SK-N-SH (cell line): ENCODE data around the gene RASIP1. TPM values are rescaled to one million over a fixed set of nuclear protein-coding genes. Genes with fewer than 3 reads are reported as not detected.

ENCODE experiments used
- CTCF ChIA-PET: fragments of 300-600, 350-600 bp; formaldehyde crosslinking; extraction: SDS; loops from one replicate; lab custom pipeline; 2021; lab: Yijun Ruan, JAX
- POLR2A ChIA-PET: fragments of 350-600 bp; sonication (Branson Sonifier 250); formaldehyde crosslinking; extraction: SDS; loops from one replicate; lab custom pipeline; 2020; ENCODE audit warnings: antibody characterized with exemption, inconsistent platforms; lab: Yijun Ruan, JAX
- DNase-seq: peaks from one replicate; pipeline ENCODE4 v3.0.0; 2012
- H2AFZ ChIP-seq: fragments of 200-600 bp; sonication (generic); 2 replicates; pipeline ENCODE4 v1.8.1; 2016; ENCODE audit warnings: antibody characterized with exemption, mild to moderate bottlenecking, low read depth
- H3F3A ChIP-seq: fragments of 200-600 bp; sonication (generic); replicated peaks from 2 replicates; pipeline ENCODE3; 2016; ENCODE audit warnings: antibody characterized with exemption, mild to moderate bottlenecking; ENCODE audit not compliant: insufficient read depth
- H3K27ac ChIP-seq, 2 experiments: fragments of 200-500 bp in 1 of 2; fragments of 200-600 bp in 1 of 2; sonication (Bioruptor generic) in 1 of 2; sonication (generic), shearing (Covaris generic) in 1 of 2; 2 replicates each; pipeline versions ENCODE4 v1.5.1 to v1.6.1; 2014 to 2016; ENCODE audit warnings: low read depth in 2 of 2, inconsistent platforms in 1 of 2, low read length in 1 of 2, mild to moderate bottlenecking in 1 of 2, mixed read lengths in 1 of 2
- H3K27me3 ChIP-seq: fragments of 200-600 bp; sonication (generic), shearing (Covaris generic); 2 replicates; pipeline ENCODE4 v1.6.1; 2016; ENCODE audit warnings: mixed run types; ENCODE audit not compliant: insufficient read depth
- H3K36me3 ChIP-seq, 2 experiments: fragments of 200-500 bp in 1 of 2; fragments of 200-600 bp in 1 of 2; sonication (Bioruptor generic) in 1 of 2; sonication (generic) in 1 of 2; replicated peaks in 1 of 2; 2 replicates each; pipeline versions ENCODE3 to v1.5.1; 2014 to 2016; ENCODE audit warnings: low read length in 1 of 2, mild to moderate bottlenecking in 1 of 2; ENCODE audit not compliant: insufficient read depth in 2 of 2, control insufficient read depth in 1 of 2
- H3K4me1 ChIP-seq, 2 experiments: fragments of 200-500 bp in 1 of 2; fragments of 200-600 bp in 1 of 2; sonication (Bioruptor generic) in 1 of 2; sonication (generic), shearing (Covaris generic) in 1 of 2; 2 replicates each; pipeline versions ENCODE4 v1.5.1 to v1.6.1; 2014 to 2016; ENCODE audit warnings: low read depth in 1 of 2, low read length in 1 of 2, mixed run types in 1 of 2; ENCODE audit not compliant: insufficient read depth in 2 of 2, control insufficient read depth in 1 of 2
- H3K4me2 ChIP-seq: fragments of 200-600 bp; sonication (generic), shearing (Covaris generic); 2 replicates; pipeline ENCODE4 v1.6.1; 2017; ENCODE audit warnings: mixed run types
- H3K4me3 ChIP-seq, 2 experiments: fragments of 200-500 bp in 1 of 2; fragments of 200-600 bp in 1 of 2; sonication (Bioruptor generic) in 1 of 2; sonication (generic), shearing (Covaris generic) in 1 of 2; 2 replicates each; pipeline versions ENCODE4 v1.5.1 to v1.8.1; 2014 to 2016; ENCODE audit warnings: low read depth in 2 of 2, inconsistent platforms in 1 of 2, low read length in 1 of 2, mild to moderate bottlenecking in 1 of 2, mixed read lengths in 1 of 2, moderate library complexity in 1 of 2
- H3K79me2 ChIP-seq: fragments of 200-600 bp; sonication (generic); 2 replicates; pipeline ENCODE4 v1.8.1; 2017; ENCODE audit warnings: mild to moderate bottlenecking; ENCODE audit not compliant: insufficient read depth
- H3K9ac ChIP-seq: fragments of 200-600 bp; sonication (generic); 2 replicates; pipeline ENCODE4 v1.6.1; 2017; ENCODE audit warnings: mixed run types
- H3K9me2 ChIP-seq: fragments of 200-600 bp; sonication (generic); 2 replicates; pipeline ENCODE4 v1.6.1; 2017; ENCODE audit warnings: mixed run types
- H3K9me3 ChIP-seq: fragments of 200-600 bp; sonication (generic); 2 replicates; pipeline ENCODE4 v1.6.1; 2017; ENCODE audit warnings: mixed run types, mild to moderate bottlenecking, moderate library complexity
- H4K20me1 ChIP-seq: fragments of 200-600 bp; sonication (generic); 2 replicates; pipeline ENCODE4 v1.6.1; 2017; ENCODE audit warnings: mild to moderate bottlenecking, mixed run types; ENCODE audit not compliant: insufficient read depth
- CHD2 ChIP-seq: fragments of 150-350 bp; IDR thresholded peaks from 2 replicates; pipeline ENCODE4 v1.6.1; 2018; ENCODE audit warnings: low read length; ENCODE audit not compliant: partially characterized antibody
- ELF1 ChIP-seq: IDR thresholded peaks from 2 replicates; pipeline ENCODE4 v1.4.0; 2012
- FOSL2 ChIP-seq: IDR thresholded peaks from 2 replicates; pipeline ENCODE4 v1.4.0; 2012; ENCODE audit warnings: low read depth, mild to moderate bottlenecking, moderate library complexity, borderline replicate concordance
- FOXJ3 ChIP-seq: sonication (generic); formaldehyde crosslinking; IDR thresholded peaks from 2 replicates; pipeline ENCODE4 v1.5.1; 2020; ENCODE audit warnings: mild to moderate bottlenecking, missing genetic modification reagents
- GATA2 ChIP-seq: sonication (generic); formaldehyde crosslinking; IDR thresholded peaks from 2 replicates; pipeline ENCODE4 v1.5.0; 2020; ENCODE audit warnings: mild to moderate bottlenecking, missing genetic modification reagents
- MAX ChIP-seq: IDR thresholded peaks from 2 replicates; pipeline ENCODE4 v1.4.0; 2012; ENCODE audit warnings: low read depth
- MXI1 ChIP-seq: IDR thresholded peaks from 2 replicates; pipeline ENCODE4 v1.6.1; 2012; ENCODE audit warnings: mild to moderate bottlenecking, low read depth, low read length, improper control_type of control experiment
- NFIC ChIP-seq: IDR thresholded peaks from 2 replicates; pipeline ENCODE4 v1.4.0; 2012; ENCODE audit warnings: borderline replicate concordance
- PBX3 ChIP-seq: IDR thresholded peaks from 2 replicates; pipeline ENCODE4; 2012
- REST ChIP-seq: IDR thresholded peaks from 2 replicates; pipeline ENCODE4 v1.6.1; 2012; ENCODE audit warnings: mild to moderate bottlenecking, low read depth, low read length, moderate library complexity
- RFX5 ChIP-seq: IDR thresholded peaks from 2 replicates; pipeline ENCODE4 v1.6.1; 2012; ENCODE audit warnings: mild to moderate bottlenecking, improper control_type of control experiment, low read length
- RXRA ChIP-seq: IDR thresholded peaks from 2 replicates; pipeline ENCODE4 v1.4.0; 2012; ENCODE audit warnings: low read depth, mild to moderate bottlenecking, borderline replicate concordance
- SMC3 ChIP-seq: IDR thresholded peaks from 2 replicates; pipeline ENCODE4 v1.6.1; 2012; ENCODE audit warnings: low read depth, low read length, improper control_type of control experiment
- TAF1 ChIP-seq: IDR thresholded peaks from 2 replicates; pipeline ENCODE4 v1.6.1; 2012; ENCODE audit warnings: low read depth, mild to moderate bottlenecking, low read length, moderate library complexity, borderline replicate concordance
- TEAD4 ChIP-seq: IDR thresholded peaks from 2 replicates; pipeline ENCODE4 v1.4.0; 2012; ENCODE audit warnings: mild to moderate bottlenecking, borderline replicate concordance; ENCODE audit not compliant: insufficient read depth
- YY1 ChIP-seq: IDR thresholded peaks from 2 replicates; pipeline ENCODE4 v1.4.0; 2012; ENCODE audit warnings: low read depth, mild to moderate bottlenecking
- ZBTB33 ChIP-seq: IDR thresholded peaks from 2 replicates; pipeline ENCODE4 v1.4.0; 2012; ENCODE audit warnings: low read depth, borderline replicate concordance
- WGBS: methylation state at CpG from one replicate; pipeline ENCODE4 v1.1.6; 2017; ENCODE audit warnings: low lambda C conversion rate; 5-methylcytosine and 5-hydroxymethylcytosine counted together
- polyA plus RNA-seq, 3 experiments: library from polyadenylated mRNA; depleted of rRNA; stranded (reverse); fragments of >200 nt; gene quantifications; 2 replicates each; pipeline ENCODE4 v1.2.3, GENCODE V29; 2012

The RASIP1 gene
- polyA plus RNA-seq, 1 of the 3 experiments (the other 2 are of a cell fraction): 0.41 TPM

GRCh38 chr19:48724796-48725753, 15.3 kb downstream of the RASIP1 start (continued):
- TF ChIP-seq REST (no peak), TAF1 (no peak), CHD2 (peak; percentile 26), RFX5 (no peak), NFIC (peak; percentile 82), GATA2 (CRISPR knock-in tag) (no peak)

GRCh38 chr19:48722196-48722708, 18.2 kb downstream of the RASIP1 start:
- Histone ChIP-seq H3K4me3 (no peak overlapping the region), H3K9ac (no peak overlapping the region), H3K36me3 (no peaks in the 10 kb centered on the region), H3K27ac (no peak overlapping the region), H3K9me3 (no peaks in the 10 kb centered on the region), H3K79me2 (no peaks in the 10 kb centered on the region), H3K4me1 (peaks cover 7 to 11% of the 10 kb centered on the region in 2 experiments; a peak in 3 of 4 replicates), H3K9me2 (no peaks in the 10 kb centered on the region), H3K27me3 (no peaks in the 10 kb centered on the region), H2AFZ (no peak overlapping the region), H3K4me2 (no peak overlapping the region), H4K20me1 (no peaks in the 10 kb centered on the region), H3F3A (peaks cover 13% of the 10 kb centered on the region)
- 90% methylated on average over 11 of the region's 11 CpGs for WGBS
- DNase-seq: no peak
- POLR2A ChIA-PET: no interaction called here
- CTCF ChIA-PET: interaction anchor here (2.6 kb wide), 1 partner anchor 17 kb away, joined by 13 read pairs; no protein-coding TSS in a partner anchor
- TF ChIP-seq TEAD4 (no peak), FOSL2 (no peak), TAF1 (no peak), MAX (no peak), RXRA (no peak), NFIC (no peak), YY1 (no peak), REST (no peak), ELF1 (no peak), SMC3 (no peak), ZBTB33 (no peak), RFX5 (no peak), FOXJ3 (CRISPR knock-in tag) (no peak), MXI1 (no peak), PBX3 (no peak)
